Vagina (tissue), 2 donors: ENCODE results near the gene PSD2.

Source experiments
- POLR2A ChIP-seq, 2 donors: fragments of 450-650 bp; IDR thresholded peaks; one replicate each; pipeline ENCODE4 v1.6.1; 2017; ENCODE audit warnings: antibody characterized with exemption in 2 of 2, mild to moderate bottlenecking in 2 of 2, moderate library complexity in 2 of 2
- POLR2AphosphoS5 ChIP-seq, 2 donors: sonication (generic); formaldehyde crosslinking; IDR thresholded peaks; one replicate each; pipeline ENCODE4 v1.9.0; 2017; ENCODE audit warnings: antibody characterized with exemption in 2 of 2, mild to moderate bottlenecking in 2 of 2, low read depth in 1 of 2; ENCODE audit not compliant: insufficient read depth in 1 of 2
- TF ChIP-seq, protein P1 (sequence below), 3 experiments: fragments of 450-650 bp in 2 of 3; fragments of 200-600 bp in 1 of 3; sonication (generic) in 1 of 3; IDR thresholded peaks; one replicate each; pipeline ENCODE4 v1.5.1; 2017 to 2019; ENCODE audit warnings: antibody characterized with exemption in 3 of 3, mild to moderate bottlenecking in 2 of 3, moderate library complexity in 2 of 3

DNA sequence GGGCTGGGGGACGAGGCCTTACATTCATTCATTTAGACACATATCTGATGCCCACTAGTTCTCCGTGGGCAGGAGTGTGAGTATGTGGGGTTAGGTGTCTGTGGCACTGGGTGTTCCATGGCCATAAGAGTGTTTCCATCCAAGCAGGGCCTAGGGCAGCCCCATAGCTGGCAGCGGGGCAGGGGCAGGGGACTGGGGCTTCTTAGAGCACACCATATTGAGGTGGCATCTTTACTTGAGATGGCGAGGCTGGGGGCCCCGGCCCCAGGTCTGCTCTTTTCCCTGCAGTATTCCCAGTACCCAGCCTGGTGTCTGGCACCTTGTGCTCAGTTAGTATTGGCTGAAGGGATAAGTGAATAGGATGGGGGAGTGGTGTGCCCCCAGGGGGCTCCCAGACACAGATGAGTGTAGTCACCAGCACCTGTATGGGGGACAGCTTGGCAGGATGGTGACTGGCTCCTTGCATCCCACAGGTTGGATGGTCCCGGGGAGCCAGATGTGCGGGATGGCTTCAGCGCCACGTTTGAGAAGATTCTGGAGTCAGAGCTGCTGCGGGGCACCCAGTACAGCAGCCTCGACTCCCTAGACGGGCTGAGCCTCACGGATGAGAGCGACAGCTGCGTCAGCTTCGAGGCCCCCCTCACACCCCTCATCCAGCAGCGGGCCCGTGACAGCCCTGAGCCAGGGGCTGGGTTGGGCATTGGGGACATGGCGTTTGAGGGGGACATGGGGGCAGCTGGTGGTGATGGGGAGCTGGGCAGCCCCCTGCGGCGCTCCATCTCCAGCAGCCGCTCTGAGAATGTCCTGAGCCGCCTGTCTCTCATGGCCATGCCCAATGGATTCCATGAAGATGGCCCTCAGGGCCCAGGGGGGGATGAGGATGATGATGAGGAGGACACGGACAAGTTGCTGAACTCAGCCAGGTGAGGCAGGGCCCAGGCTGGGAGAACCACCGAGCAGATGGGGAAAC, 17.5 kb downstream of the PSD2 start:
- TF ChIP-seq POLR2A (IDR thresholded peaks at IDR 0.05) (no peak), POLR2AphosphoS5 (IDR thresholded peaks at IDR 0.05; ENCODE audit: insufficient read depth in 1 of 2, low read depth in 1 of 2) (no peak)
- TF ChIP-seq, protein P1, sequence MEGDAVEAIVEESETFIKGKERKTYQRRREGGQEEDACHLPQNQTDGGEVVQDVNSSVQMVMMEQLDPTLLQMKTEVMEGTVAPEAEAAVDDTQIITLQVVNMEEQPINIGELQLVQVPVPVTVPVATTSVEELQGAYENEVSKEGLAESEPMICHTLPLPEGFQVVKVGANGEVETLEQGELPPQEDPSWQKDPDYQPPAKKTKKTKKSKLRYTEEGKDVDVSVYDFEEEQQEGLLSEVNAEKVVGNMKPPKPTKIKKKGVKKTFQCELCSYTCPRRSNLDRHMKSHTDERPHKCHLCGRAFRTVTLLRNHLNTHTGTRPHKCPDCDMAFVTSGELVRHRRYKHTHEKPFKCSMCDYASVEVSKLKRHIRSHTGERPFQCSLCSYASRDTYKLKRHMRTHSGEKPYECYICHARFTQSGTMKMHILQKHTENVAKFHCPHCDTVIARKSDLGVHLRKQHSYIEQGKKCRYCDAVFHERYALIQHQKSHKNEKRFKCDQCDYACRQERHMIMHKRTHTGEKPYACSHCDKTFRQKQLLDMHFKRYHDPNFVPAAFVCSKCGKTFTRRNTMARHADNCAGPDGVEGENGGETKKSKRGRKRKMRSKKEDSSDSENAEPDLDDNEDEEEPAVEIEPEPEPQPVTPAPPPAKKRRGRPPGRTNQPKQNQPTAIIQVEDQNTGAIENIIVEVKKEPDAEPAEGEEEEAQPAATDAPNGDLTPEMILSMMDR (IDR thresholded peaks at IDR 0.05) = no peak
